ENCODE results near the gene MEIS3.

DNA sequence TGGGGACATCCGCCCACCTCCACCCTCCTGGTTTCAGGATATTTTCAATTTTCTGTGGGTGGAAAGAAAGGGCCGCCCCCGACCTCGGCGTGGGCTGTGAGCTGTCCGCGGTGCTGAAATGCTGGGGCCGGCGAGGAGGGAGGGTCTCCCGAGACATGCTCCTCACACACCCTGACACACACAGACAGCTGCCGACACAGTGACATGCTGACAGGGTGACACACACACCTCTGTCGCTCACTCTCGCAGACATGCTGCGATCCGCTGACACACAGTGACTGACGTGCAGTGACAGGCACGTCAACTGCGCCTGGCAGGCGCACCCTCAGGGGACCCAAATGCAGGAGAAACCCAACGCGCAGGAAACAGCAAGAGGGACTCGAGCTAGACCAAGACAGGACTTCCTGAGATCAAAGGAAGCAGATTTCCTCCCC lies 25.1 kb upstream of the MEIS3 start:
- TF ChIP-seq, protein P1, sequence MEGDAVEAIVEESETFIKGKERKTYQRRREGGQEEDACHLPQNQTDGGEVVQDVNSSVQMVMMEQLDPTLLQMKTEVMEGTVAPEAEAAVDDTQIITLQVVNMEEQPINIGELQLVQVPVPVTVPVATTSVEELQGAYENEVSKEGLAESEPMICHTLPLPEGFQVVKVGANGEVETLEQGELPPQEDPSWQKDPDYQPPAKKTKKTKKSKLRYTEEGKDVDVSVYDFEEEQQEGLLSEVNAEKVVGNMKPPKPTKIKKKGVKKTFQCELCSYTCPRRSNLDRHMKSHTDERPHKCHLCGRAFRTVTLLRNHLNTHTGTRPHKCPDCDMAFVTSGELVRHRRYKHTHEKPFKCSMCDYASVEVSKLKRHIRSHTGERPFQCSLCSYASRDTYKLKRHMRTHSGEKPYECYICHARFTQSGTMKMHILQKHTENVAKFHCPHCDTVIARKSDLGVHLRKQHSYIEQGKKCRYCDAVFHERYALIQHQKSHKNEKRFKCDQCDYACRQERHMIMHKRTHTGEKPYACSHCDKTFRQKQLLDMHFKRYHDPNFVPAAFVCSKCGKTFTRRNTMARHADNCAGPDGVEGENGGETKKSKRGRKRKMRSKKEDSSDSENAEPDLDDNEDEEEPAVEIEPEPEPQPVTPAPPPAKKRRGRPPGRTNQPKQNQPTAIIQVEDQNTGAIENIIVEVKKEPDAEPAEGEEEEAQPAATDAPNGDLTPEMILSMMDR (conservative IDR thresholded peaks at IDR 0.05 in 1 of 2, IDR thresholded peaks at IDR 0.05 in 1 of 2; ENCODE audit: low read depth in 1 of 2, low read length in 2 of 2) = no peak
- TF ChIP-seq EZH2 (IDR thresholded peaks at IDR 0.05; ENCODE audit: low read length, missing control alignments) = peak; percentile 82
